Bone marrow (tissue), 2 donors: ENCODE data around the gene SMTNL1.

Experiments
- DNase-seq, 2 donors: peaks; one replicate each; lab custom pipeline; 2025; lab: John Stamatoyannopoulos, UW

The SMTNL1 gene

DNA sequence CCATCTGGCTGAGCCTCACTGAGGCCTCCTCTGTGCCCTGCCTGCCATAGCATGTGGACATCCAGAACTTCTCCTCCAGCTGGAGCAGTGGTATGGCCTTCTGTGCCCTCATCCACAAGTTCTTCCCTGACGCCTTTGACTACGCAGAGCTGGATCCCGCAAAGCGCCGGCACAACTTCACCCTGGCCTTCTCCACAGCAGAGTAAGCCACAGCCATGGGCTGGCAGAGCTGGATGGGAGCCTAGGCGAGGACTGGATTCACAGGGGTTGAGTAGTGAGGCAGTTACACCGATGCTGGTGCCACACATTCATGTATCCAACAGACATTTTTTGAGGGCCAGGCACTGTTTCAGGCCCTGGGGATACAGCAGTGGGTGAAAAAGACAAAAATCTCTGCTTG is 9.1 kb downstream of the SMTNL1 start:
- no peak for DNase-seq

- DNase-seq = peak in 1 of 2 donors; percentile 13
These were observed 9.6 kb downstream of the SMTNL1 start for GRCh38 chr11:57546869-57547475.

DNA sequence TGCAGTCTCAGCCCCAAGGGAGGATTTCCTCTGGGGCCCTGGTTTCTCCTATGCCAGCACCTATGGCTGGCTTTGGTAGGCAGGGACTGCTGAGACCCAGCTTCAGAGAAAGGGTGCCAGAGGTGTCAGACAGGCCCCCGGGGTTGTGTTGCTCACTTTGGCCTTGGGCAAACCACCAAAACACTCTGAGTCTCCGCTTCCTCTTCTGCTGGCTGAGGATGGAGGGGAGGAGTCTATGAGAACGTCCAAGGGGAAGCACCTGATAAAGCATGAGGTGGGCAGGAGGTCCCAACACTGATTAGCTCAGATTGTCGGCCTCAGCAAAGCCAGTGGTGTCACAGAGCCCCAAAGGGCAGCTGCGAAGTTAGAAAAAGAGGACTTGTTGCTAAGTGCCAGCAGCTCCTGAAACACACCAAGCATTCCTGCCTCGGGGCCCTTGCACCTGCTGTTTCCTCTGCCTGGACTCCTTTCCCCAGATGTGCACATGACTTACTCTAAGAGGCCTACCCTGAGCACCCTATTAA is 10.5 kb downstream of the SMTNL1 start:
- no peak for DNase-seq

GRCh38 chr11:57549983-57550382 is 12.6 kb downstream of the SMTNL1 start:
- DNase-seq = no peak

DNA sequence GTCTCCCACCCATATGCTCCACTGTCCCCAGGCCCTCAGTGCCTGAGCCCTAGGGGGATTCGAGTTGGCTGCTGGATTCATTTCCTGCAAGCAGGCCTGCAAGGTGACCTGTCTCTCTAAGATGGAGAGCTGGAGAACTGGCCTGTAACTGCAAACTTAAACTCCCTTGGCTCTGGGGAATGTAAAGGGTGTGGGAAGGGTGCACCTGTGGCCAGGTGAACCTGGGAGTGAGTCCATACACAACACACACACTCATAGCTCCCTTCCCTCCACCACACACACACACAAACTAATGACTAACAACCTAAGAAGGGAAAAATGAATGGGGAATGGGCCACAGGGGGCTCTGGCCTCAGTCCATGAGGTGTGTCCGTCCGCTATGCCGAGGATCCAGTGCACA is 14.5 kb downstream of the SMTNL1 start:
- DNase-seq = no peak

DNA sequence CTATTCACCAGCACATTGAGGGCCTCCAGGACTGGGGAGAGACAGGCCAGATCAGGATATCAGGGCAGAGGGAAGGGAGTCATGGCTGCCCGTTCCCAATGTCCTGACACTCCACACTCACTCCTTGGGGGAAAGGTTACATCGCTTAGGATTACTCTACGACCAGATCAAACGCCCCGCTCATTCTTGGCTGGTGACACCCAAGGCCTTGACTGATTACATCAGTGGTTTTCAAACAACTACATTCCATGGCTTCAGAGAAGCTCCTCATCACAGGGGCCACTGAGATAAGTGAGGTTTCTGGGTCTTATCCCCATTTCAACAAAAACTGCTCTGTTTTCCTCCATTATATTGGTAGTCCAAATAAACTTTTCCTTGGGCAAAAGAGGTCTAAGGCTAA is 15.1 kb downstream of the SMTNL1 start:
- DNase-seq = no peak

GRCh38 chr11:57555393-57555792 is 18.0 kb downstream of the SMTNL1 start:
- no peak for DNase-seq

- no peak for DNase-seq
These were observed 18.6 kb downstream of the SMTNL1 start for GRCh38 chr11:57556041-57556440.

DNA sequence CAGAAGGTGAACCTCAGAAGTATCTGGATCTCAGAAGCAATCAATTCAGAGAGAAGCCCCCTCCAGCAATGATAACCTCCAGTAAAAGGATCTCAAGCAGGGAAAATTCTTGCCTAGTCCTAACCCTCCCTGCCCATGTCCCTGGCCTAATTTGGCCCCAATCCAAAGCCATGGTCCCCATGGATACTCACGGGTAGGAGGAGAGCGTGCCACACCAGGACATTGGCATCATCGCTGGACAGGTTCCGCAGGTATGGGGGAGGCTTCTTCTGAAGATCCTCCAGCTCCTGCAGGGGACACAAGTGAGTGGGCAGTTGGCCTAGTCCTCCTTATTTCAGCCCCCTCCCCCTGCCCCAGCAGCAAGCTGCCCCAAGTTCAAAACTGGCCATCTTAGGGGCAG is 22.8 kb downstream of the SMTNL1 start:
- DNase-seq = no peak

DNA sequence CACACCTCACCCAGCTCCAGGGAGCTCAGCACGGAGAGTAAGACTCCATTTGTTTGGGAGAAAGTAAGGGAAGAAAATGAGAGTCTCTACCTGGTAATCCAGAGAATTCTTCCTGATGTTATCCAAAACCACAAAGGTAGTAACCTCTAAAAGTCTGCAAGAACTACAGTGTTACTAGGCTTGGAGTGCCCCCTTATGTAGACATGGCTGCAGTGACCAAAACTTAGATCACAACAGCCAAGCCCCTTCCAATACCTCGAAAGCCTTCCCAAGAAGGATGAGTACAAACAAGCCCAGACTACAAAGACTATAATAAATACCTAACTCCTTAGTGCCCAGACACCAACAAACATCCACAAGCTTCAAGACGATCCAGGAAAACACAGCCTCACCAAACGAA is 25.2 kb downstream of the SMTNL1 start:
- no peak for DNase-seq

GRCh38 chr11:57566005-57566904 is 28.9 kb downstream of the SMTNL1 start:
- peak in 1 of 2 donors; percentile 59 for DNase-seq

- DNase-seq = no peak
These were observed 29.6 kb downstream of the SMTNL1 start for GRCh38 chr11:57566905-57567514.

- DNase-seq = peak; percentile 15 to 65
These were observed 30.3 kb downstream of the SMTNL1 start, which contains the start of gene UBE2L6 for GRCh38 chr11:57567515-57568329. Gene UBE2L6, minus strand, starts transcription at chr11:57567672. Its CDS starts 61 bp downstream, at chr11:57567611.

DNA sequence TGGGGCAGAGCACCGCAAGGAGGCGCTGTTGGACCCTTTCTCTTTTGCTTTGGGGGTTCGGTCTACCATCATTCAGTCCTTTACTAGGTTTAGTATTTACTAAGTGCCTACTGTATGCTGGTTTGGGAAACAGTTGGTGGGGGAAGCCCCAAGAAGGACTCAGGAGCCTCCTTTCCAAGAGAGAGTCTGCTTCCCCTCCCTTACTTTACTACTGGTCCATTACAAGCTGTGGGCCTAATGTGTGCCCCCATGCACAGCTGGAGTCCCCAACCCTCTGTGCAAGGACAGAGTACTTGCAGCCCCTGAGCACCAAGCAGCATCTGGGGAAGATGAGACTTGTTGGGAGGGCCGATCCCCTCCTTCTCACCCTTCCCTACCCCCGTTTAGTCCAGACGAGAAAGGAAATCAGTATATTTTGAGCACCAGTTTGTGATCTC is 31.0 kb downstream of the SMTNL1 start:
- peak in 1 of 2 donors; percentile 70 for DNase-seq

GRCh38 chr11:57571606-57572005 is 34.2 kb downstream of the SMTNL1 start:
- peak in 1 of 2 donors; percentile 69 for DNase-seq

- DNase-seq = no peak
These were observed 36.7 kb downstream of the SMTNL1 start for GRCh38 chr11:57574061-57574460.

DNA sequence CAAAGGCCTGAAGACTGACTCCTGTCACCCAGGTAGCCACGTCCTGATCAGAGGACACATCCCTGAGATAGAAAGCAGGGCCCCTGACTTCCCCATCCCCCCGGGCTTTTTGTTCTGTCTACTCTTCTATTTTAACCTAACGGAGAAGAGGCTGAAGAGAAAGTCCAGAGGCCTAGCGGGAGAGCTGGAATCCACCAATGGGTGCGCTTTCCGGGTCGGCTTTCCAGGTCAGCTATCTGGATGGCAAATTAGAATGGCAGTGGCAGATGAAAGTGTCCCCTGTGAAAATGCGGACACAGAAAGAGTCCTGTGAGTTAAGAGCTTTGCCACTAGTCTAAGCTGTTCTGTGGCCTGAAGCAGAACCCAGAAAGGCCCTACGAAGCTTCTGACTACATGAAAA is 46.9 kb downstream of the SMTNL1 start:
- no peak for DNase-seq

- peak in 1 of 2 donors; percentile 16 for DNase-seq
These were observed 47.9 kb downstream of the SMTNL1 start for GRCh38 chr11:57585301-57585700.

- no peak for DNase-seq
These were observed 49.4 kb downstream of the SMTNL1 start for GRCh38 chr11:57586711-57587245.

DNA sequence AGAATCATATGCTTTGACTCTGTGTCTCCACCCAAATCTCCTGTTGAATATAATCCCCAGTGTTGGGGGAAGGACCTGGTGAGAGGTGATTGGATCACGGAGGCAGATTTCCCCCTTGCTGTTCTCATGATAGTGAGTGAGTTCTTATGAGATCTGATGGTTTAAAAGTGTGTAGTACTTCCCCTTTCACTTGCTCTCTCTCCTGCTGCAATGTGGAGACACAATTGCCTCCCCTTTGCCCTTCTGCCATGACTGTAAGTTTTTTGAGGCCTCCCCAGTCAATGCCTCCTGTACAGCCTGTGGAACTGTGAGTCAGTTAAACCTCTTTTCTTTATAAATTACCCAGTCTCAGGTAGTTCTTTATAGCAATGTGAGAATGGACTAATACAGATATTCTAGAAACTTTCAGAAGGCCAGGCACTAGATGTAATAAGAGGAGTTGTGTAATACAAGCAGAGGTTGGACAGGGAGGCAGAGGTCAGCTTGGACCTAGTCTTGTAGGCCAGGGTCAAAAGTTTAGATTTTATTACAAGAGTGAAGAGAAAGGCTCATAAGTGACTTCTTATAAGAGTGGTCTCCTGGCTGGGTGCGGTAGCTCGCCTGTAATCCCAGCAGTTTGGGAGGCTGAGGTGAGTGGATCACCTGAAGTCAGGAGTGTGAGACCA is 50.8 kb downstream of the SMTNL1 start:
- DNase-seq = peak in 1 of 2 donors; percentile 50
